Hepatocyte (in vitro differentiated cells): ENCODE measurements around the gene EEPD1. TPM values are rescaled to one million over a fixed set of nuclear protein-coding genes. Genes with fewer than 3 reads are reported as not detected.

ENCODE experiments used
- DNase-seq: peaks from one replicate; pipeline ENCODE4 v3.0.0-alpha.2; 2016; ENCODE audit warnings: low spot score
- H2AFZ ChIP-seq: fragments of 200-600 bp; sonication (generic); 2 replicates; pipeline ENCODE4 v1.6.0; 2016; ENCODE audit warnings: antibody characterized with exemption, mild to moderate bottlenecking
- H3K27ac ChIP-seq: fragments of 200-600 bp; sonication (generic); 2 replicates; pipeline ENCODE4 v1.5.1; 2016; ENCODE audit warnings: mild to moderate bottlenecking
- H3K27me3 ChIP-seq: fragments of 200-600 bp; sonication (generic); 2 replicates; pipeline ENCODE4 v1.6.1; 2016
- H3K36me3 ChIP-seq: fragments of 200-600 bp; sonication (generic); replicated peaks from 2 replicates; pipeline ENCODE4 v1.5.1; 2016; ENCODE audit warnings: low read depth; ENCODE audit not compliant: insufficient read depth
- H3K4me1 ChIP-seq: fragments of 200-600 bp; sonication (generic); 2 replicates; pipeline ENCODE4 v1.5.1; 2016; ENCODE audit warnings: mild to moderate bottlenecking, moderate library complexity; ENCODE audit not compliant: insufficient read depth
- H3K4me2 ChIP-seq: fragments of 200-600 bp; sonication (generic); 2 replicates; pipeline ENCODE4 v1.6.0; 2016
- H3K4me3 ChIP-seq: fragments of 200-600 bp; sonication (generic); 2 replicates; pipeline ENCODE4 v1.5.1; 2016; ENCODE audit warnings: mild to moderate bottlenecking
- H3K79me2 ChIP-seq: fragments of 200-600 bp; sonication (generic); 2 replicates; pipeline ENCODE4 v1.6.0; 2017; ENCODE audit warnings: mild to moderate bottlenecking
- H3K9me2 ChIP-seq: fragments of 200-600 bp; sonication (generic); replicated peaks from 2 replicates; pipeline ENCODE4 v1.6.0; 2017; ENCODE audit warnings: mild to moderate bottlenecking; ENCODE audit not compliant: insufficient read depth
- H3K9me3 ChIP-seq: fragments of 200-600 bp; sonication (generic); 2 replicates; pipeline ENCODE4 v1.5.1; 2016; ENCODE audit warnings: low read depth, mild to moderate bottlenecking
- H4K20me1 ChIP-seq: fragments of 200-600 bp; sonication (generic); 2 replicates; pipeline ENCODE4 v1.6.0; 2016; ENCODE audit warnings: mild to moderate bottlenecking; ENCODE audit not compliant: insufficient read depth, poor library complexity, severe bottlenecking
- CTCF ChIP-seq: fragments of 200-600 bp; sonication (generic); IDR thresholded peaks from 2 replicates; pipeline ENCODE4 v1.5.1; 2016; ENCODE audit warnings: antibody characterized with exemption, mild to moderate bottlenecking; ENCODE audit not compliant: poor library complexity
- EZH2 ChIP-seq: fragments of 200-600 bp; sonication (generic); IDR thresholded peaks from 2 replicates; pipeline ENCODE4 v1.6.1; 2016; ENCODE audit warnings: antibody characterized with exemption, mild to moderate bottlenecking, borderline replicate concordance
- EZH2phosphoT487 ChIP-seq: fragments of 200-600 bp; sonication (generic); IDR thresholded peaks from one replicate; pipeline ENCODE4 v1.6.1; 2018; ENCODE audit warnings: antibody characterized with exemption, mild to moderate bottlenecking, low read depth, moderate library complexity; ENCODE audit not compliant: unreplicated experiment, severe bottlenecking
- WGBS: methylation state at CpG from one replicate; pipeline ENCODE4 v1.1.6; 2016; ENCODE audit warnings: low lambda C conversion rate; ENCODE audit errors: missing lambda C conversion rate; 5-methylcytosine and 5-hydroxymethylcytosine counted together
- polyA plus RNA-seq: library from polyadenylated mRNA; unstranded; fragments of >200 nt; fragmentation: Nextera tagmentation; extraction: Ambion mirVana; gene quantifications from 2 replicates; pipeline ENCODE4 v1.2.1, GENCODE V29; 2016
- total RNA-seq: library from RNA; depleted of rRNA; stranded (reverse); fragments of >200 nt; gene quantifications from 2 replicates; pipeline ENCODE4 v1.2.3, GENCODE V29; 2014

The EEPD1 gene
- total and polyA plus RNA-seq, 2 experiments from 2014 or later = 7.7 to 14.2 TPM

- Histone ChIP-seq H3K9me2 (no peaks in the 10 kb centered on the region), H3K4me3 (no peak overlapping the region), H4K20me1 (no peaks in the 10 kb centered on the region), H3K79me2 (no peaks in the 10 kb centered on the region), H3K9me3 (no peaks in the 10 kb centered on the region), H3K4me2 (no peak overlapping the region), H3K36me3 (no peaks in the 10 kb centered on the region), H3K4me1 (no peaks in the 10 kb centered on the region), H2AFZ (no peak overlapping the region), H3K27me3 (no peaks in the 10 kb centered on the region), H3K27ac (no peak overlapping the region)
- TF ChIP-seq EZH2phosphoT487 (no peak), EZH2 (no peak), CTCF (no peak)
- no peak for DNase-seq
- WGBS = 52% methylated on average over 4 of the region's 4 CpGs
Observed at GRCh38 chr7:36107926-36108631, 45.0 kb upstream of the EEPD1 start.

GRCh38 chr7:36109013-36109627, 43.9 kb upstream of the EEPD1 start:
- no peak for DNase-seq
- H3K4me3 ChIP-seq = no peak overlapping the region
- no peaks in the 10 kb centered on the region for H3K4me1 ChIP-seq
- H3K4me2 ChIP-seq = no peak overlapping the region
- H4K20me1 ChIP-seq = no peaks in the 10 kb centered on the region
- no peak overlapping the region for H2AFZ ChIP-seq
- no peaks in the 10 kb centered on the region for H3K9me2 ChIP-seq
- no peak overlapping the region for H3K27ac ChIP-seq
- H3K9me3 ChIP-seq = no peaks in the 10 kb centered on the region
- H3K79me2 ChIP-seq = no peaks in the 10 kb centered on the region
- 94% methylated on average over 6 of the region's 6 CpGs for WGBS
- no peak for TF ChIP-seq EZH2
- no peak for TF ChIP-seq CTCF
- no peak for TF ChIP-seq EZH2phosphoT487
- no peaks in the 10 kb centered on the region for H3K36me3 ChIP-seq
- no peaks in the 10 kb centered on the region for H3K27me3 ChIP-seq

- H2AFZ ChIP-seq = no peak overlapping the region
- DNase-seq = no peak
- no peaks in the 10 kb centered on the region for H3K36me3 ChIP-seq
- 96% methylated on average over 3 of the region's 3 CpGs for WGBS
- no peaks in the 10 kb centered on the region for H3K27me3 ChIP-seq
- no peak overlapping the region for H3K27ac ChIP-seq
- no peaks in the 10 kb centered on the region for H3K9me3 ChIP-seq
- H3K4me1 ChIP-seq = no peaks in the 10 kb centered on the region
- no peaks in the 10 kb centered on the region for H4K20me1 ChIP-seq
- no peaks in the 10 kb centered on the region for H3K79me2 ChIP-seq
- TF ChIP-seq EZH2 (no peak), CTCF (no peak), EZH2phosphoT487 (no peak)
- no peaks in the 10 kb centered on the region for H3K9me2 ChIP-seq
- H3K4me3 ChIP-seq = no peak overlapping the region
- no peak overlapping the region for H3K4me2 ChIP-seq
Observed at GRCh38 chr7:36110584-36110983, 42.5 kb upstream of the EEPD1 start.
